ENCODE measurements around the gene NDE1.

NDE1 gene

GRCh38 chr16:15735610-15736009 is 85.6 kb downstream of the NDE1 start:
- Histone ChIP-seq H3K27me3 (ENCODE audit: low read depth) (no peaks in the 10 kb centered on the region), H3K4me3 (no peak overlapping the region), H3K36me3 (replicated peaks) (no peaks in the 10 kb centered on the region), H3K9me3 (no peaks in the 10 kb centered on the region), H3K4me1 (no peaks in the 10 kb centered on the region)
- in situ Hi-C loops (cut with MboI; ENCODE audit: low sequenced_read_pairs): no loop called here
- DNase-seq (ENCODE audit: low spot score in 2 of 2): no peak

- in situ Hi-C loops (cut with MboI; ENCODE audit: low sequenced_read_pairs): no loop called here
- no peak for DNase-seq (ENCODE audit: low spot score in 2 of 2)
- Histone ChIP-seq H3K4me3 (no peak overlapping the region), H3K4me1 (no peaks in the 10 kb centered on the region), H3K9me3 (no peaks in the 10 kb centered on the region), H3K27me3 (ENCODE audit: low read depth) (no peaks in the 10 kb centered on the region), H3K36me3 (replicated peaks) (no peaks in the 10 kb centered on the region)
Measured at GRCh38 chr16:15736529-15736928, 86.5 kb downstream of the NDE1 start.

- Histone ChIP-seq H3K9me3 (no peaks in the 10 kb centered on the region), H3K4me1 (no peaks in the 10 kb centered on the region), H3K4me3 (no peak overlapping the region), H3K36me3 (replicated peaks) (no peaks in the 10 kb centered on the region), H3K27me3 (ENCODE audit: low read depth) (no peaks in the 10 kb centered on the region)
- in situ Hi-C loops (cut with MboI; ENCODE audit: low sequenced_read_pairs): no loop called here
- DNase-seq (ENCODE audit: low spot score in 2 of 2): no peak
Measured at GRCh38 chr16:15737140-15737644, 87.1 kb downstream of the NDE1 start.

GRCh38 chr16:15739464-15739863 is 89.4 kb downstream of the NDE1 start:
- no peaks in the 10 kb centered on the region for H3K9me3 ChIP-seq
- no peaks in the 10 kb centered on the region for H3K27me3 ChIP-seq (ENCODE audit: low read depth)
- no peaks in the 10 kb centered on the region for H3K4me1 ChIP-seq
- H3K4me3 ChIP-seq: no peak overlapping the region
- DNase-seq (ENCODE audit: low spot score in 2 of 2): no peak
- in situ Hi-C loops (cut with MboI; ENCODE audit: low sequenced_read_pairs): no loop called here
- H3K36me3 ChIP-seq (replicated peaks): no peaks in the 10 kb centered on the region

- H3K27me3 ChIP-seq (ENCODE audit: low read depth): no peaks in the 10 kb centered on the region
- no peaks in the 10 kb centered on the region for H3K9me3 ChIP-seq
- H3K4me3 ChIP-seq: no peak overlapping the region
- H3K36me3 ChIP-seq (replicated peaks): no peaks in the 10 kb centered on the region
- H3K4me1 ChIP-seq: no peaks in the 10 kb centered on the region
- in situ Hi-C loops (cut with MboI; ENCODE audit: low sequenced_read_pairs): no loop called here
- DNase-seq (ENCODE audit: low spot score in 2 of 2): no peak
Measured at GRCh38 chr16:15739950-15740349, 89.9 kb downstream of the NDE1 start.

- Histone ChIP-seq H3K36me3 (replicated peaks) (no peaks in the 10 kb centered on the region), H3K4me1 (no peaks in the 10 kb centered on the region), H3K4me3 (no peak overlapping the region), H3K9me3 (no peaks in the 10 kb centered on the region), H3K27me3 (ENCODE audit: low read depth) (no peaks in the 10 kb centered on the region)
- in situ Hi-C loops (cut with MboI; ENCODE audit: low sequenced_read_pairs): no loop called here
- no peak for DNase-seq (ENCODE audit: low spot score in 2 of 2)
Measured at GRCh38 chr16:15741207-15741871, 91.3 kb downstream of the NDE1 start.

GRCh38 chr16:15742716-15743115 is 92.7 kb downstream of the NDE1 start:
- in situ Hi-C loops (cut with MboI; ENCODE audit: low sequenced_read_pairs): no loop called here
- Histone ChIP-seq H3K36me3 (replicated peaks) (no peaks in the 10 kb centered on the region), H3K4me1 (no peaks in the 10 kb centered on the region), H3K9me3 (no peaks in the 10 kb centered on the region), H3K27me3 (ENCODE audit: low read depth) (no peaks in the 10 kb centered on the region), H3K4me3 (no peak overlapping the region)
- no peak for DNase-seq (ENCODE audit: low spot score in 2 of 2)

- H3K4me3 ChIP-seq: no peak overlapping the region
- no peaks in the 10 kb centered on the region for H3K36me3 ChIP-seq (replicated peaks)
- in situ Hi-C loops (cut with MboI; ENCODE audit: low sequenced_read_pairs): no loop called here
- no peak for DNase-seq (ENCODE audit: low spot score in 2 of 2)
- H3K9me3 ChIP-seq: no peaks in the 10 kb centered on the region
- H3K27me3 ChIP-seq (ENCODE audit: low read depth): no peaks in the 10 kb centered on the region
- no peaks in the 10 kb centered on the region for H3K4me1 ChIP-seq
Measured at GRCh38 chr16:15743657-15744056, 93.6 kb downstream of the NDE1 start.

GRCh38 chr16:15746332-15746731 is 96.3 kb downstream of the NDE1 start:
- in situ Hi-C loops (cut with MboI; ENCODE audit: low sequenced_read_pairs): no loop called here
- Histone ChIP-seq H3K36me3 (replicated peaks) (no peaks in the 10 kb centered on the region), H3K4me1 (no peaks in the 10 kb centered on the region), H3K9me3 (no peaks in the 10 kb centered on the region), H3K27me3 (ENCODE audit: low read depth) (no peaks in the 10 kb centered on the region), H3K4me3 (no peak overlapping the region)
- no peak for DNase-seq (ENCODE audit: low spot score in 2 of 2)

- Histone ChIP-seq H3K27me3 (ENCODE audit: low read depth) (no peaks in the 10 kb centered on the region), H3K4me1 (no peaks in the 10 kb centered on the region), H3K4me3 (no peak overlapping the region), H3K9me3 (no peaks in the 10 kb centered on the region), H3K36me3 (replicated peaks) (no peaks in the 10 kb centered on the region)
- DNase-seq (ENCODE audit: low spot score in 2 of 2): no peak
- in situ Hi-C loops (cut with MboI; ENCODE audit: low sequenced_read_pairs): no loop called here
Measured at GRCh38 chr16:15747937-15748336, 97.9 kb downstream of the NDE1 start.

- DNase-seq (ENCODE audit: low spot score in 2 of 2): no peak
- no peaks in the 10 kb centered on the region for H3K27me3 ChIP-seq (ENCODE audit: low read depth)
- no peaks in the 10 kb centered on the region for H3K36me3 ChIP-seq (replicated peaks)
- in situ Hi-C loops (cut with MboI; ENCODE audit: low sequenced_read_pairs): no loop called here
- H3K9me3 ChIP-seq: no peaks in the 10 kb centered on the region
- no peaks in the 10 kb centered on the region for H3K4me1 ChIP-seq
- H3K4me3 ChIP-seq: no peak overlapping the region
Measured at GRCh38 chr16:15748654-15749053, 98.6 kb downstream of the NDE1 start.

GRCh38 chr16:15749371-15749770 is 99.3 kb downstream of the NDE1 start:
- Histone ChIP-seq H3K4me1 (no peaks in the 10 kb centered on the region), H3K27me3 (ENCODE audit: low read depth) (no peaks in the 10 kb centered on the region), H3K36me3 (replicated peaks) (no peaks in the 10 kb centered on the region), H3K9me3 (no peaks in the 10 kb centered on the region), H3K4me3 (no peak overlapping the region)
- in situ Hi-C loops (cut with MboI; ENCODE audit: low sequenced_read_pairs): no loop called here
- DNase-seq (ENCODE audit: low spot score in 2 of 2): no peak

- in situ Hi-C loops (cut with MboI; ENCODE audit: low sequenced_read_pairs): no loop called here
- Histone ChIP-seq H3K4me1 (no peaks in the 10 kb centered on the region), H3K4me3 (no peak overlapping the region), H3K36me3 (replicated peaks) (no peaks in the 10 kb centered on the region), H3K9me3 (no peaks in the 10 kb centered on the region), H3K27me3 (ENCODE audit: low read depth) (no peaks in the 10 kb centered on the region)
- DNase-seq (ENCODE audit: low spot score in 2 of 2): no peak
Measured at GRCh38 chr16:15749985-15750384, 99.9 kb downstream of the NDE1 start.

- no peaks in the 10 kb centered on the region for H3K27me3 ChIP-seq (ENCODE audit: low read depth)
- H3K4me3 ChIP-seq: no peak overlapping the region
- H3K9me3 ChIP-seq: no peaks in the 10 kb centered on the region
- no peaks in the 10 kb centered on the region for H3K36me3 ChIP-seq (replicated peaks)
- in situ Hi-C loops (cut with MboI; ENCODE audit: low sequenced_read_pairs): no loop called here
- DNase-seq (ENCODE audit: low spot score in 2 of 2): no peak
- no peaks in the 10 kb centered on the region for H3K4me1 ChIP-seq
Measured at GRCh38 chr16:15751940-15752339, 101.9 kb downstream of the NDE1 start.

Data from HAP-1 (cell line).